Inflammatory macrophage treated with lipopolysaccharide for 1 hour (primary cell): ENCODE measurements around the gene ASCC1.

Source experiments
- DNase-seq, 2 donors: peaks; one replicate each; pipeline ENCODE4 v3.0.0-alpha.2; 2020 to 2022

Gene ASCC1

GRCh38 chr10:72081210-72081609 lies 134.9 kb downstream of the ASCC1 start:
- DNase-seq, result no peak

- DNase-seq, result no peak
Observed at GRCh38 chr10:72080042-72080975, 135.8 kb downstream of the ASCC1 start.

- no peak for DNase-seq
Observed at GRCh38 chr10:72079356-72079755, 136.7 kb downstream of the ASCC1 start.

- DNase-seq, result no peak
Observed at GRCh38 chr10:72077275-72077990, 138.6 kb downstream of the ASCC1 start.

- DNase-seq, result no peak
Observed at GRCh38 chr10:72076756-72077155, 139.3 kb downstream of the ASCC1 start.

GRCh38 chr10:72075376-72076115 lies 140.5 kb downstream of the ASCC1 start:
- no peak for DNase-seq

- DNase-seq, result no peak
Observed at GRCh38 chr10:72074574-72075375, 141.3 kb downstream of the ASCC1 start.

- no peak for DNase-seq
Observed at GRCh38 chr10:72073708-72074573, 142.1 kb downstream of the ASCC1 start.

GRCh38 chr10:72072639-72073038 lies 143.4 kb downstream of the ASCC1 start:
- no peak for DNase-seq

- no peak for DNase-seq
Observed at GRCh38 chr10:72072046-72072445, 144.0 kb downstream of the ASCC1 start.

- DNase-seq, result peak in 1 of 2 donors; percentile 8
Observed at GRCh38 chr10:72069751-72070526, 146.1 kb downstream of the ASCC1 start.

- DNase-seq, result no peak
Observed at GRCh38 chr10:72068901-72069446, 147.1 kb downstream of the ASCC1 start.

- no peak for DNase-seq
Observed at GRCh38 chr10:72068126-72068765, 147.8 kb downstream of the ASCC1 start.

GRCh38 chr10:72067463-72068125 lies 148.5 kb downstream of the ASCC1 start:
- no peak for DNase-seq

- DNase-seq, result no peak
Observed at GRCh38 chr10:72066318-72067284, 149.5 kb downstream of the ASCC1 start.

GRCh38 chr10:72065439-72066025 lies 150.5 kb downstream of the ASCC1 start:
- no peak for DNase-seq

- DNase-seq, result no peak
Observed at GRCh38 chr10:72063703-72064391, 152.2 kb downstream of the ASCC1 start.
